Gastrocnemius medialis (tissue), 4 donors: Measurements from ENCODE around the gene TAOK3. TPM values are rescaled to one million over a fixed set of nuclear protein-coding genes. Genes with fewer than 3 reads are reported as not detected.

Experiments
- ATAC-seq, 2 donors: fragments of 150-250 bp; one replicate each; pipeline ENCODE4 v1.9.1; 2016
- DNase-seq, 2 donors: peaks; one replicate each; pipeline ENCODE4 v3.0.0-alpha.2; 2019
- H3K27ac ChIP-seq, 4 donors: fragments of 200-600 bp; sonication (generic); 1 replicate in 1 of 4; 2 replicates in 3 of 4; pipeline ENCODE4 v1.5.1; 2016 to 2018; ENCODE audit warnings: mild to moderate bottlenecking in 2 of 4, moderate library complexity in 1 of 4
- H3K27me3 ChIP-seq, 3 donors: fragments of 200-600 bp; sonication (generic) in 2 of 3; 1 replicate in 1 of 3; 2 replicates in 2 of 3; pipeline versions ENCODE4 v1.5.1 to v1.6.0; 2016 to 2019; ENCODE audit warnings: mild to moderate bottlenecking in 1 of 3, moderate library complexity in 1 of 3
- H3K36me3 ChIP-seq, 2 donors: fragments of 200-600 bp; sonication (generic) in 1 of 2; one replicate each; pipeline ENCODE4 v1.5.1; 2017 to 2018
- H3K4me1 ChIP-seq, 2 donors: fragments of 200-600 bp; sonication (generic) in 1 of 2; one replicate each; pipeline ENCODE4 v1.5.1; 2016 to 2017; ENCODE audit warnings: mild to moderate bottlenecking in 2 of 2
- H3K4me3 ChIP-seq, 4 donors: fragments of 200-600 bp; sonication (generic) in 3 of 4; 1 replicate in 1 of 4; 2 replicates in 3 of 4; pipeline ENCODE4 v1.5.1; 2016 to 2019; ENCODE audit warnings: mild to moderate bottlenecking in 2 of 4
- H3K9me3 ChIP-seq, 3 donors: fragments of 200-600 bp; sonication (generic) in 2 of 3; 1 replicate in 1 of 3; 2 replicates in 2 of 3; pipeline ENCODE4 v1.5.1; 2016 to 2019
- CTCF ChIP-seq, 5 experiments: fragments of 450-650 bp in 3 of 5; fragments of 200-600 bp in 2 of 5; sonication (generic) in 2 of 5; IDR thresholded peaks in 4 of 5; conservative IDR thresholded peaks in 1 of 5; 1 replicate in 4 of 5; 2 replicates in 1 of 5; pipeline ENCODE4 v1.5.1; 2016 to 2019; ENCODE audit warnings: antibody characterized with exemption in 5 of 5, mild to moderate bottlenecking in 3 of 5, moderate library complexity in 3 of 5
- POLR2A ChIP-seq, 2 donors: fragments of 450-650 bp; IDR thresholded peaks; one replicate each; pipeline ENCODE4 v1.6.1; 2017; ENCODE audit warnings: antibody characterized with exemption in 2 of 2, mild to moderate bottlenecking in 2 of 2, moderate library complexity in 2 of 2
- in situ Hi-C, 4 donors: fragments of 200-750 bp; cut with MboI; loops; one replicate each; pipeline versions ENCODE4 v1.15.0 to v1.8.0; 2017; ENCODE audit warnings: low sequenced_read_pairs in 4 of 4
- intact Hi-C: fragments of 100-400 bp; cut with DNase I; formaldehyde crosslinking; loops from one replicate; pipeline ENCODE4 v1.15.1; 2023; ENCODE audit warnings: low total_unique reads
- total RNA-seq, 4 donors: library from RNA; depleted of rRNA; stranded (reverse); fragments of >200 nt; gene quantifications; one replicate each; pipeline versions ENCODE4 v1.1.0 to v1.2.3, GENCODE V29; 2016

The TAOK3 gene
- total RNA-seq, 4 donors from 2014 or later: 13.5 to 24.5 (median 15.1) TPM

DNA sequence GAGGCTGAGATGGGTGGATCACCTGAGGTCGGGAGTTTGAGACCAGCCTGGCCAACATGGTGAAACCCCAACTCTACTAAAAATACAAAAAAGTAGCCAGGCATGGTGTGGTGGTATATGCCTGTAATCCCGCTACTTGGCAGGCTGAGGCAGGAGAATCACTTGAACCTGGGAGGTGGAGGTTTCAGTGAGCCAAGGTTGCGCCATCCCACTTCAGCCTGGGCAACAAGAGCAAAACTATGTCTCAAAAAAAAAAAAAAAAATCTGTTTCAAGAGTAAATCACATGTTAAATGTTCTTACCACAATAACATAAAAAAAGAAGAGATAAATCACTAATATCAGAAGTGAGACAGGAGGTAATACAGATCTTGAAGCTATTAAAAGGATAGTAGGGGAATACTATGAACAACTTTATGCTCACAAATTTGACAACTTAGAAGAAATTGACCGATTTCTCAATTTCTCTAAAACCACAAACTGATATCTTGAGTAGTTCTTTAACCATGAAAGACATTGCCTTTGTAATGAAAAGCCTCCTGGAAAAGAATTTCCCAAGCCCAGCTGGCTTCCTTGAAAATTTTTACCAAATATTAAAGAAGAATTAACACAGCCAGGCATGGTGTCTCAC is 37.7 kb downstream of the TAOK3 start:
- Histone ChIP-seq H3K4me1 (peaks cover 3 to 5% of the 10 kb centered on the region in 2 donors), H3K9me3 (no peaks in the 10 kb centered on the region), H3K36me3 (no peaks in the 10 kb centered on the region), H3K27ac (no peak overlapping the region), H3K27me3 (no peaks in the 10 kb centered on the region), H3K4me3 (no peak overlapping the region)
- TF ChIP-seq CTCF (IDR thresholded peaks at IDR 0.05 in 4 of 5, conservative IDR thresholded peaks at IDR 0.05 in 1 of 5) (no peak), POLR2A (IDR thresholded peaks at IDR 0.05) (no peak)
- no peak for DNase-seq
- in situ Hi-C loops (no loop called here), intact Hi-C loops (no loop called here)
- ATAC-seq: no peak

- in situ Hi-C loops: no loop called here
- no peak overlapping the region for H3K4me3 ChIP-seq
- no peaks in the 10 kb centered on the region for H3K9me3 ChIP-seq
- DNase-seq (no peak), ATAC-seq (no peak)
- intact Hi-C loops: no loop called here
- TF ChIP-seq POLR2A (IDR thresholded peaks at IDR 0.05): no peak
- no peak for TF ChIP-seq CTCF (IDR thresholded peaks at IDR 0.05 in 4 of 5, conservative IDR thresholded peaks at IDR 0.05 in 1 of 5)
- H3K27me3 ChIP-seq: no peaks in the 10 kb centered on the region
- H3K36me3 ChIP-seq: no peaks in the 10 kb centered on the region
- H3K4me1 ChIP-seq: peaks cover 9 to 10% of the 10 kb centered on the region in 2 donors
- no peak overlapping the region for H3K27ac ChIP-seq
These were observed 38.5 kb downstream of the TAOK3 start for GRCh38 chr12:118334241-118334640.

DNA sequence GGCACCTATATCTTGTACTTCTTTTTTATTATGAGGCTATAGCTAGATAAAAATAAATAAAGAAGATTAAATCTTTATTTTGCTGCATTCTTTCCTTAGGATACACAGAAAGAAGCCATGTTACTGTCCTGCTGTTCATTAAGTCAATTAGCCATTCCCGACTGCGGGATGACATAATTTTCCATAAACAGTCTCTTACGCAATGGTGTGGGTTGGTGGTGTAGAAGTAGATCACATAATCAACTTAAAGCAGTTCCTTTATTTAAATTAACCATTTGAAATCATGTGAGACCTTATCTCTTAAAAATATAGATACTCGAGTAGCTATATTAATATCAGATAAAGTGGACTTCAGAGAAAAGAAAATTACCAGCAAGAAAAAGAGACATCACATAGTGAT is 40.2 kb downstream of the TAOK3 start:
- no peak for DNase-seq
- intact Hi-C loops: no loop called here
- peaks cover 10 to 20% of the 10 kb centered on the region in 2 donors for H3K4me1 ChIP-seq
- no peak overlapping the region for H3K4me3 ChIP-seq
- H3K27ac ChIP-seq: no peak overlapping the region
- ATAC-seq: no peak
- no peaks in the 10 kb centered on the region for H3K36me3 ChIP-seq
- TF ChIP-seq CTCF (IDR thresholded peaks at IDR 0.05 in 4 of 5, conservative IDR thresholded peaks at IDR 0.05 in 1 of 5): no peak
- TF ChIP-seq POLR2A (IDR thresholded peaks at IDR 0.05): no peak
- in situ Hi-C loops: no loop called here
- no peaks in the 10 kb centered on the region for H3K27me3 ChIP-seq
- H3K9me3 ChIP-seq: no peaks in the 10 kb centered on the region

DNA sequence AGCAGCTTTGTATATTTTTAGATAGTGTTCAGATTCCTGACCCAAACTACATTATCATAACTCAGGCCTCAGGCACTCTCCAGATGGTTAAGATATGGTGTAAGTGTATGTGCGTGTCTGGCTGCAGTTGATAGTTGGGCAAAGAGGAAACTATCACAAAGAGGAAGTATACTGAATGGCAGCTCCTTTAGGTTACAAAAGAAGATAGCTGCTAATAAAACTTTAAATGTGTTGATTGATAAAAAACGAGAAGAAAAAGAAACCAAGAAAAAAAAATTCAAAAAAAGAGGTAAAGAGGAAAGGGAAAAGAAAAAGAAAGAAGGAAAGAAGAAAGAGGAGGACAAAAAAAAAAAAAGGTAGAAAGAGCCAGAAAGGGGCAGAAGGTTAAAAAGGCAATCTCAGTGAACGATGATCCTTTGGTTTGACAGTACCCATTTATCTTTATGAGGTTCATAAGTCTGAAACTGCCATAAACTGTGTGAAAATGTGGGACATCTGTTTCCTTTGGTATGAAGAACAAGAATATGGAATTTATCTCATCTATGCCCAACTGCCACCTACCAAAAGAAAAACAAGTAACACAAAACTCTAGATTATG is 42.2 kb downstream of the TAOK3 start:
- Histone ChIP-seq H3K9me3 (no peaks in the 10 kb centered on the region), H3K27me3 (no peaks in the 10 kb centered on the region), H3K4me3 (no peak overlapping the region), H3K27ac (no peak overlapping the region), H3K4me1 (peaks cover 10 to 22% of the 10 kb centered on the region in 2 donors), H3K36me3 (no peaks in the 10 kb centered on the region)
- ATAC-seq: no peak
- intact Hi-C loops: no loop called here
- TF ChIP-seq POLR2A (IDR thresholded peaks at IDR 0.05) (no peak), CTCF (IDR thresholded peaks at IDR 0.05 in 4 of 5, conservative IDR thresholded peaks at IDR 0.05 in 1 of 5) (no peak)
- DNase-seq: no peak
- in situ Hi-C loops: no loop called here
